Choroid plexus epithelial cell (primary cell): ENCODE data around the gene ZMIZ1.

Experiments used
- DNase-seq: peaks from one replicate; pipeline ENCODE4 v3.0.0-alpha.2; 2010; ENCODE audit warnings: low read depth
- H3K4me3 ChIP-seq: 2 replicates; pipeline ENCODE4 v1.5.1; 2011; ENCODE audit warnings: low read depth, mild to moderate bottlenecking, control low read depth, low read length, moderate library complexity
- CTCF ChIP-seq: conservative IDR thresholded peaks from 2 replicates; pipeline ENCODE4 v1.5.1; 2011; ENCODE audit warnings: low read depth, mild to moderate bottlenecking, control low read depth, inconsistent platforms, low read length, moderate library complexity

The ZMIZ1 gene

GRCh38 chr10:79183468-79183865, 114.7 kb downstream of the ZMIZ1 start:
- TF ChIP-seq CTCF = no peak
- no peak overlapping the region for H3K4me3 ChIP-seq
- no peak for DNase-seq

DNA sequence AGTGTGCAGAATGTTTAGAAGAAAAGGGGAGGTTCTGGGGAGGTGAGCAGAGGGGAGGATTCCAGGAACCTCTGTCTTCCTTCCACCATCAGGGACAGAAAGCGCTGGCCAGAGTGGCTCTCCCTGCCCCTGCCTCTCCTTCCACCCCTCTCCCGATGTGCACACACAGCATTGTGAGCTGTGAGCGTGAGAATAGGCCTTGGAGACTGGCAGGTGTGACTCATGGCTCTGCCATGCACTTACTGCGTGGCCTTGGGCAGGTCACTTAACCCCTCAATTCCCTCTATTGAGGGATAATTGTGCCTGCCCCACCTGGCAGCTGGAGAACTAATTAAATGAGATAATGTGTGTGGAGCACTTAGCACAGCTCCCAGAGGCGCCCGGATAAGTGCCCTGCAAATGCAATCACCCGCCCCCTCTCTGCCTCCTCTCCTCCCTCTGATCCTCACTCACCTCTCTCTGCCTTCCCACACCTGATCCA, 115.4 kb downstream of the ZMIZ1 start:
- no peak overlapping the region for H3K4me3 ChIP-seq
- DNase-seq = peak; percentile 68

DNA sequence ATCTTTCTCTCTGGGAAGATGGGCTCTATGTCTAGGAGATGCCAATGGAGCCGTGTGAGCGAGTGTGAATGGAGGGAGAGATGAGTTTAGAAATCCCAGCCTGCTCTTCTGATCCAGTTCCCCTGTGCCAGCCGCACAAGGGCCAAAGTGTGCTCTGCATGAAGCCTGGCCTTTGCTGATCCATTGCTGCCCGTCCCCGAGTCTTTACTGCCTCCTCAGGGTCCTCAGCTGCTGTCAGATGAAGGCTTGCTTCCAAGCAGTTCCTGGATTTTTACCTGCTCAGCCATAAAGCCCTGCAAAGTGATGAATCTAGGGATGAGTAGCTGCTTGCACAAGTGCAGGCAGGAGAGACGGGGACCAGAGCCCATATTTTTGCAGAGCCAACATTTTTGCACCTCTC, 115.9 kb downstream of the ZMIZ1 start:
- no peak for DNase-seq
- no peak for TF ChIP-seq CTCF
- no peak overlapping the region for H3K4me3 ChIP-seq

More for the DNA sequence above, 115.4 kb downstream of the ZMIZ1 start:
- no peak for TF ChIP-seq CTCF

- peak; percentile 47 for DNase-seq
- TF ChIP-seq CTCF = no peak
- no peak overlapping the region for H3K4me3 ChIP-seq
Measured at GRCh38 chr10:79185067-79185774, 116.5 kb downstream of the ZMIZ1 start.

GRCh38 chr10:79185796-79186374, 117.1 kb downstream of the ZMIZ1 start:
- TF ChIP-seq CTCF = no peak
- H3K4me3 ChIP-seq = no peak overlapping the region
- DNase-seq = no peak

DNA sequence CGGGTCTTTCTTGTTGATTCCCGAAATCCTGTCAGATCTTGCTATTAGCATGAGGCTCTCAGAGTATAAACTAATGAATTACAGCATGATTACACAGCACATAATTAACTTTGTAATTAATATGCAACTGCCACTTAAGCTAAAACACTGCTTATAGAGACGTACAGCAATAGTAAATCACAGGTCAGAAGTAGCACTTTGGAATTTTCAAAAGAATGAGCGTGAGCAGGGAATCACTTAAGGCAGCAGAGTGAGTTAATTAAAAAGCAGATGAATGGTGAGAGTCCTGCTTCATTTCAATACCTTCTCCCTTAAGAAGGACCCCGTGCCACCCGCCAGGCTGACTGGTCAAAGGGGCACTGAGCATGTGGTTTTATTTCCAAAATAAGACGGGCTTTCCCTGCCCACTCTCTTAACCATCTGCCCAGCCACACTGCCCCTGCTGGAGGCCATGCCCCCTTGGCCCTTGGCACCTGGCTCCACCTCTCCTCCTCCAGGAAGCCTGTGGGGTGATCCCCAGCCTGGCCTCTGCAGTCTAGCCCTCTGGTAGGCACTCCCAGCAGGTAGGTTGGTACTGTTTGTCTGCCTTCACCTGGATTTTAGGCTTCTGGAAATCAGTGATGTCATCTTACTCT, 117.8 kb downstream of the ZMIZ1 start:
- TF ChIP-seq CTCF = no peak
- H3K4me3 ChIP-seq = no peak overlapping the region
- DNase-seq = no peak
